C4-2B (cell line): ENCODE results near the gene APC2.

Experiments
- ZFX ChIP-seq: fragments of 450-650 bp; IDR thresholded peaks from 2 replicates; pipeline ENCODE4 v1.6.1; 2017
- TF ChIP-seq, protein P1 (sequence below): fragments of 450-650 bp; conservative IDR thresholded peaks from 2 replicates; pipeline ENCODE4 v1.5.1; 2017; ENCODE audit warnings: mild to moderate bottlenecking

DNA sequence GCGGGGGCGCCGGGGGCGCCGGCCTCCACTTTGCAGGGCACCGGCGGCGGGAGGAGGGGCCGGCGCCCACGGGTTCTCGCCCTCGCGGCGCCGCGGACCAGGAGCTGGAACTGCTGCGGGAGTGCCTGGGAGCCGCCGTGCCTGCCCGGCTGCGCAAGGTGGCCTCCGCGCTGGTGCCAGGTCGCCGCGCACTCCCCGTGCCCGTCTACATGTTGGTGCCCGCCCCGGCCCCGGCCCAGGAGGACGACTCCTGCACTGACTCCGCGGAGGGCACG, 17.2 kb downstream of the APC2 start:
- TF ChIP-seq, protein P1, sequence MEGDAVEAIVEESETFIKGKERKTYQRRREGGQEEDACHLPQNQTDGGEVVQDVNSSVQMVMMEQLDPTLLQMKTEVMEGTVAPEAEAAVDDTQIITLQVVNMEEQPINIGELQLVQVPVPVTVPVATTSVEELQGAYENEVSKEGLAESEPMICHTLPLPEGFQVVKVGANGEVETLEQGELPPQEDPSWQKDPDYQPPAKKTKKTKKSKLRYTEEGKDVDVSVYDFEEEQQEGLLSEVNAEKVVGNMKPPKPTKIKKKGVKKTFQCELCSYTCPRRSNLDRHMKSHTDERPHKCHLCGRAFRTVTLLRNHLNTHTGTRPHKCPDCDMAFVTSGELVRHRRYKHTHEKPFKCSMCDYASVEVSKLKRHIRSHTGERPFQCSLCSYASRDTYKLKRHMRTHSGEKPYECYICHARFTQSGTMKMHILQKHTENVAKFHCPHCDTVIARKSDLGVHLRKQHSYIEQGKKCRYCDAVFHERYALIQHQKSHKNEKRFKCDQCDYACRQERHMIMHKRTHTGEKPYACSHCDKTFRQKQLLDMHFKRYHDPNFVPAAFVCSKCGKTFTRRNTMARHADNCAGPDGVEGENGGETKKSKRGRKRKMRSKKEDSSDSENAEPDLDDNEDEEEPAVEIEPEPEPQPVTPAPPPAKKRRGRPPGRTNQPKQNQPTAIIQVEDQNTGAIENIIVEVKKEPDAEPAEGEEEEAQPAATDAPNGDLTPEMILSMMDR, result no peak; the same call in 1 of the 2 replicates
- no peak for TF ChIP-seq ZFX
